Mesothelial cell of epicardium (in vitro differentiated cells): Measurements from ENCODE around the gene CD14. TPM values are rescaled to one million over a fixed set of nuclear protein-coding genes. Genes with fewer than 3 reads are reported as not detected.
"Not testable (repeated sequence)": the region's sequence is repeated elsewhere in the genome, so short reads cannot be mapped to it uniquely, and the experiment has no call there.

ENCODE experiments used
- DNase-seq, 2 experiments: peaks; one replicate each; pipeline ENCODE4 v3.0.0; 2021; ENCODE audit warnings: low spot score in 2 of 2; ENCODE audit not compliant: unreplicated experiment in 2 of 2
- H3K27ac Mint-ChIP-seq: 2 replicates; pipeline ENCODE4 v1.8.0; 2021; ENCODE audit warnings: mixed read lengths
- H3K27me3 Mint-ChIP-seq: 2 replicates; pipeline ENCODE4 v1.8.0; 2021; ENCODE audit warnings: low read depth, mixed read lengths
- H3K36me3 Mint-ChIP-seq: 2 replicates; pipeline ENCODE4 v1.8.0; 2021; ENCODE audit warnings: mixed read lengths
- H3K4me1 Mint-ChIP-seq: 2 replicates; pipeline ENCODE4 v1.8.0; 2021; ENCODE audit warnings: mixed read lengths
- H3K4me3 Mint-ChIP-seq: 2 replicates; pipeline ENCODE4 v1.8.0; 2021; ENCODE audit warnings: mild to moderate bottlenecking, moderate library complexity, mixed read lengths
- H3K9me3 Mint-ChIP-seq: 2 replicates; pipeline ENCODE4 v1.8.0; 2021; ENCODE audit warnings: mixed read lengths
- total RNA-seq: library from RNA; stranded (reverse); gene quantifications from 3 replicates; pipeline ENCODE4 v1.2.1, GENCODE V29; 2021
- TF ChIP-seq, protein P1 (sequence below): fragments of 200-600 bp; sonication (generic); IDR thresholded peaks from one replicate; pipeline ENCODE4 v1.5.0; 2021; ENCODE audit warnings: antibody characterized with exemption; ENCODE audit not compliant: unreplicated experiment

CD14 gene
- total RNA-seq, 1 donor from 2014 or later = 0.63 TPM

DNA sequence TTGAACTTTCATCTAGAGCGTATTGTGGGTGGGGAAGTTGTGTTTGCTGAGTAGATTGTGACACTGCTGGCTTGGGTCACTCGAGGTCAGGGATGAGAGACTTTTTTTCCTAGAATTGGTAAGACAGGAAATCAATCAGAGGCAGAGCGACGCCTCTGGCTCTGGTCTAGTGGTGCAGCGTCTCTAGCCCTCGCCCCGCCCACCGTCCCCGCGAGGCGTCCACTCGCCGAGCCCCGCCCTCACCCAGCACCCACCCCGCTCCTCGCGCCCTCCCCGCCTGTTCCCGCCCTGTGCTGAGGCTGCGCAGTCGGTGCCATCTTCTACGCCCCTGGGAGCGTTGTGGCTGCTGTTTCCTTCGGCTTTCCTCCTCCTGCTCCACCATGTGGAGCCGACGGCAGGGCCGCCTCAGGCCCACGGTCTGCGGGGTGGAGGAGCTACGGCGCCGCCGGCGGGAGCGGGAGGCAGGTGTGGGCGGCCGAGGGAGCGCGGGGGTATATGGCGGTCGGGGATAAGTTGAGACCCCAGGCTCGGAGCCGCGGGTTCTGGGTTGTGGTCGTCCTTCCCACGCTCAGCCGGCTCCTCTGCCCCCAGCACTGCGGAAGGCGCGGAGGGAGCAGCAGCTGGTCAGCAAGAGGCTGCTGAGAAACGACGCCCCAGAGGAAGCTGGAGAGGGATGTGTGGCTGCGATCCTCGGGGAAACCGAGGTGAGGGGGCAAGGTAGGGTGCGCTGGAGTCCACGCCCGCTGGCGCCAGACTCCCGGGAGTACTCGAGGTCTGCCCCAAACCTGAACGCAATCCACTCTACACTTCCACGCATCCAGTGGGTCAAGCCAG is 6.4 kb upstream of the CD14 start, which contains the start of gene TMCO6:
Gene TMCO6 (plus strand): TSS at position 304 of the 834 bp plus-strand sequence. CDS start 77 bp downstream, at position 381.
- peak; percentile 95 to 97 for DNase-seq
- H3K4me1 Mint-ChIP-seq = peaks cover 15% of the 10 kb centered on the region
- H3K36me3 Mint-ChIP-seq = no peaks in the 10 kb centered on the region
- TF ChIP-seq, protein P1, sequence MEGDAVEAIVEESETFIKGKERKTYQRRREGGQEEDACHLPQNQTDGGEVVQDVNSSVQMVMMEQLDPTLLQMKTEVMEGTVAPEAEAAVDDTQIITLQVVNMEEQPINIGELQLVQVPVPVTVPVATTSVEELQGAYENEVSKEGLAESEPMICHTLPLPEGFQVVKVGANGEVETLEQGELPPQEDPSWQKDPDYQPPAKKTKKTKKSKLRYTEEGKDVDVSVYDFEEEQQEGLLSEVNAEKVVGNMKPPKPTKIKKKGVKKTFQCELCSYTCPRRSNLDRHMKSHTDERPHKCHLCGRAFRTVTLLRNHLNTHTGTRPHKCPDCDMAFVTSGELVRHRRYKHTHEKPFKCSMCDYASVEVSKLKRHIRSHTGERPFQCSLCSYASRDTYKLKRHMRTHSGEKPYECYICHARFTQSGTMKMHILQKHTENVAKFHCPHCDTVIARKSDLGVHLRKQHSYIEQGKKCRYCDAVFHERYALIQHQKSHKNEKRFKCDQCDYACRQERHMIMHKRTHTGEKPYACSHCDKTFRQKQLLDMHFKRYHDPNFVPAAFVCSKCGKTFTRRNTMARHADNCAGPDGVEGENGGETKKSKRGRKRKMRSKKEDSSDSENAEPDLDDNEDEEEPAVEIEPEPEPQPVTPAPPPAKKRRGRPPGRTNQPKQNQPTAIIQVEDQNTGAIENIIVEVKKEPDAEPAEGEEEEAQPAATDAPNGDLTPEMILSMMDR = no peak
- no peaks in the 10 kb centered on the region for H3K27me3 Mint-ChIP-seq
- H3K27ac Mint-ChIP-seq = peak within 1 kb of the TSS; percentile 76
- H3K9me3 Mint-ChIP-seq = peaks cover 2% of the 10 kb centered on the region
- peak within 1 kb of the TSS; percentile 74 for H3K4me3 Mint-ChIP-seq

DNA sequence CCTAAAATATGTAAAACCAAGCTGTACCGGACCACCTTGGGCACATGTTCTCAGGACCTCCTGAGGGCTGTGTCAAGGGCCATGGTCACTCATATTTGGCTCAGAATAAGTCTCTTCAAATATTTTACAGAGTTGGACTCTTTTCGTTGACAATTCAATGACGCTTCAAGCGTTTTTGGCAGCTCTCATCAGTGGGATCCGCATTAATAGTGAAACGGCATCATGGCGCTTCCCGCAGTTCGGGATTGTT is 5.8 kb upstream of the CD14 start:
- H3K27ac Mint-ChIP-seq = peak overlapping the region; percentile 63
- H3K4me1 Mint-ChIP-seq = peaks cover 15% of the 10 kb centered on the region
- H3K9me3 Mint-ChIP-seq, H3K27me3 Mint-ChIP-seq, DNase-seq, H3K36me3 Mint-ChIP-seq: not testable (repeated sequence)
- peak overlapping the region; percentile 74 for H3K4me3 Mint-ChIP-seq

DNA sequence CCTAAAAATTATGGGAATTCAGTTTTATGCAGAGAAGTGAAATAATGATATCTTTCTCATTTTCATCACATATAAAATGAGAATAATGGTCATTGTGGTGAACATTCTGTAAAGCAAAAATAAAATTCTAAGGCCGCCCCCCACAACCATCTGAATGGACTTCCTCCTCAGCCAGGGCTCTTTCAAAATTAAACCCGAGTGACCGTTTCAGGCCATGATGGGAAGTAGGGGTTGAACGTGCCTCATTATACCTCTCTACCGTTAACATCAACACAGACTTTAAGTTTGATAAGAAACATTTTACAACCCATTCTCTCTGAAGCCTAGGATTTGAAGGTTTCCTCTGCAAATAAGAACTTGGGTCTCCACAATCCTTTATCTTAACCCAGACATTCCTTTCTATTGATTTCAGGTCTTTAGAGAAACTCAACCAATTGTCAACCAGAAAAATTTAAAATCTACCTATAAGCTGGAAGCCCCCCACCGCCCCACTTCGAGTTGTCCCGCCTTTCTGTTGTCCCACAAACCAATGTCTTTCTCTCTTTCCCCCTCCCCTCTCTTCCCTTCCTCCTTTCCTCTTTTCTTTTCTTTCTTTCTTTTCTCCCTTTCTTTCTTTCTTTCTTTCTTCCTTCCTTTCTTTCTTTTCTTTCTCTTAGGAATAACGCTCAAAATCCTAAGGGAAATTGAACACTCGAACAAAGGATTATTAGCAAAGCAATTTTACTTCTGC is 4.6 kb upstream of the CD14 start:
- no peak overlapping the region for H3K4me3 Mint-ChIP-seq
- TF ChIP-seq, protein P1 = no peak
- no peaks in the 10 kb centered on the region for H3K36me3 Mint-ChIP-seq
- peaks cover 15% of the 10 kb centered on the region for H3K4me1 Mint-ChIP-seq
- no peak for DNase-seq
- peaks cover 2% of the 10 kb centered on the region for H3K9me3 Mint-ChIP-seq
- peak overlapping the region; percentile 54 for H3K27ac Mint-ChIP-seq
- no peaks in the 10 kb centered on the region for H3K27me3 Mint-ChIP-seq

DNA sequence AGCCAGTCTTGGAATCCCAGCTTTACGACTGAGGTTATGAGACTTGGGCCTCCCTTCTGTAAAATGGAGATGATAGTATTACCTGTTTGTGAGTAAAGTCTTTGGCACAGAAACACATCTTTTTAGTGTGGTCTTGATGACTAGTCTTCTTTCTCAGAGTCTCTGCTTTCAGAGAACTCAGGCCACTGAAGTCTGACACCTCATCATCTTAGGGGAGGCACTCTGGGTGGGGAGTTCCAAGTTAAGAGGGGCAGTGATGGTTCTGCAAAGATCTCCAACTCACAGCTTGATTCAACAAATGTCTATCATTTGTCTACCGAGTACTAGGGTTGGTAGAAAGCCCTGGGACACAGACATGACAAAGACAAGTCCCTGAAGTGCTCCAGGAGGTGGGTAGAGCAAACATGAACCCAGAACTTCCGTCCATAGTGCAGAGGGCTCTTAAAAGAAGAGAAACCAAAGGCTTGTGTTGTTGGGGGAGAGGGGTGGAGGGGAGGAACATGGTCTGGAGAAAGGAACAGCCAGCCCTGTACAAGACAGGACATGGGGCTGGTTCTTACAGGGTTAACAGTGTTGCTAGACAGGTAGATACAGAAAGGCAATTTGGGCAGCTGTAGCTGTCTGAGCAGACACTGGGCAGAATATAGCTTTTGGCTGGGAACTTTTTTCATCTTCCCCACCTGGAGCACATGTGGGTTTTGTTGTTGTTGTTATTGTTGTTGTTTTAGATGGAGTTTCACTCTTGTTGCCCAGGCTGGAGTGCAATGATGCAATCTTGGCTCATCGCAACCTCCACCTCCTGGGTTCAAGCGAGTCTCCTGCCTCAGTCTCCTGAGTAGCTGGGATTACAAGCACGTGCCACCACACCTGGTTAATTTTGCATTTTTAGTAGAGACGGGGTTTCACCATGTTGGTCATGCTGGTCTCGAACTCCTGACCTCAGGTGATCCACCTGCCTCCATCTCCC is 2.6 kb upstream of the CD14 start:
- no peaks in the 10 kb centered on the region for H3K27me3 Mint-ChIP-seq
- H3K36me3 Mint-ChIP-seq = no peaks in the 10 kb centered on the region
- H3K27ac Mint-ChIP-seq = no peak overlapping the region
- no peak for DNase-seq
- peaks cover 15% of the 10 kb centered on the region for H3K4me1 Mint-ChIP-seq
- TF ChIP-seq, protein P1 = no peak
- no peak overlapping the region for H3K4me3 Mint-ChIP-seq
- peaks cover 2% of the 10 kb centered on the region for H3K9me3 Mint-ChIP-seq

DNA sequence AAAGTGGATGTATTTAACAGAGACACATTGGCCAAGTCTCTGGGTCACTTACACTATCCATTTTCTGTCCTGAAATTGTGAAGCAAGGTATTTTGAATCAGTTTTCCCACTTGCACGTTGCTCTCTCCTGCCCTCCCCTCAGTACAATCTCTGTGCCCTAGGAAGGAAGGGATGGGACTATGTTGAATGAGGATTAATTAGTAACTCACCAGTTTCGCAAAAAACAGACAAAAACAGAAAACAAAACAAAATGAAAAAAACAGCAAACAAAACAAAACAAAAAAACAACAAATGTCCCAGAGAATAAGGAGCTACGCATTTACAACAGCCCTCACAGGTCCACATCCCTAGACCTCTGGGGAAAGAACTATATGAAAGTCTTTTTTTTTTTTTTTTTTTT is 1.1 kb upstream of the CD14 start:
- Mint-ChIP-seq H3K27ac (no peak overlapping the region), H3K4me3 (no peak overlapping the region), H3K27me3 (no peaks in the 10 kb centered on the region), H3K9me3 (peaks cover 2% of the 10 kb centered on the region), H3K4me1 (peaks cover 8% of the 10 kb centered on the region), H3K36me3 (no peaks in the 10 kb centered on the region)
- DNase-seq = no peak
- TF ChIP-seq, protein P1 = no peak
